Femur (tissue), 1 donor: ENCODE data around the gene APCDD1L.

ENCODE experiments used
- DNase-seq: peaks from one replicate; pipeline ENCODE4 v3.0.0-alpha.2; 2017

APCDD1L gene

GRCh38 chr20:58463256-58463655, 51.9 kb downstream of the APCDD1L start:
- no peak for DNase-seq

GRCh38 chr20:58461899-58462298, 53.3 kb downstream of the APCDD1L start:
- no peak for DNase-seq

- no peak for DNase-seq
Observed at GRCh38 chr20:58461104-58461503, 54.1 kb downstream of the APCDD1L start.

- DNase-seq = no peak
Observed at GRCh38 chr20:58459058-58459750, 56.0 kb downstream of the APCDD1L start.

GRCh38 chr20:58458342-58459057, 56.7 kb downstream of the APCDD1L start:
- no peak for DNase-seq

- no peak for DNase-seq
Observed at GRCh38 chr20:58457083-58457695, 58.0 kb downstream of the APCDD1L start.

GRCh38 chr20:58454460-58454859, 60.7 kb downstream of the APCDD1L start:
- DNase-seq = no peak

GRCh38 chr20:58453391-58453790, 61.8 kb downstream of the APCDD1L start:
- DNase-seq = no peak

- DNase-seq = no peak
Observed at GRCh38 chr20:58452667-58453255, 62.4 kb downstream of the APCDD1L start.

GRCh38 chr20:58450254-58450653, 64.9 kb downstream of the APCDD1L start:
- DNase-seq = no peak

- no peak for DNase-seq
Observed at GRCh38 chr20:58449681-58450221, 65.4 kb downstream of the APCDD1L start.

GRCh38 chr20:58448958-58449357, 66.2 kb downstream of the APCDD1L start:
- no peak for DNase-seq

GRCh38 chr20:58447511-58448391, 67.4 kb downstream of the APCDD1L start:
- DNase-seq = no peak

- DNase-seq = no peak
Observed at GRCh38 chr20:58446960-58447265, 68.3 kb downstream of the APCDD1L start.

GRCh38 chr20:58446264-58446959, 68.8 kb downstream of the APCDD1L start:
- no peak for DNase-seq

- DNase-seq = no peak
Observed at GRCh38 chr20:58444746-58445255, 70.4 kb downstream of the APCDD1L start.

- DNase-seq = no peak
Observed at GRCh38 chr20:58441723-58442122, 73.5 kb downstream of the APCDD1L start.

GRCh38 chr20:58440021-58440767, 75.0 kb downstream of the APCDD1L start:
- no peak for DNase-seq

GRCh38 chr20:58438970-58439808, 76.0 kb downstream of the APCDD1L start:
- no peak for DNase-seq
